ENCODE results near the gene PCBP2.

DNA sequence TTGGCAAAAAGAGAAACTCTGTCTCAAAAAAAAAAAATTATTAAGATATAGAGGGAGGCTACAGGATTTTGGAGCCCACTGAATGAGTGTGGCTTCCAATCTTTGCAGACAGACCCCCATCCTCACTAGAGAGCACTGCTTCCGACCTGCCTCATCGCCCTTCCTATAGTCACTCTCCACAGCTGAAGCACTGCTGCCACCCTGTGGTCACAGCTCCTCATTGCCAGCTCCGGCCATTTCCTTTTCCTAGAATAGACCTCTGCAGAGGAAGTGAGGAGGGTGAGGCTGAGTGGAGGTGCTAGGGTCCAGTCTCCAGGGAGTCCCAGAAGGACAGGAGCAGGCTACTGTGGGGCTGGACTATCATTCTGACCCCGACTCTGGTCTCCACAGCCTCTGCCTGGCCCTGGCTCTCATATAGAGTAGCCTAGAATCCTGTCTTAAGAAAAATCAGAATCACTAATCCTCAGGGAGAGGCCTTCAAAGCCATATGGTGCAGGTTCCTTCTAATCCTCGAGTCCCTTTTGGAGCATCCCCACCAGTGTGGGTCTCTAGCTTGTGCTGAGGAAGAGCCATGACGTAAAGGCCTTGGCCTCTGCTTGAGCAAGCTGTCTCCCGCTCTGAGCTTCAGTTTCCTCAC, 56.8 kb downstream of the PCBP2 start:
- TF ChIP-seq REST (IDR thresholded peaks at IDR 0.05; ENCODE audit: low read depth) (no peak), RAD21 (IDR thresholded peaks at IDR 0.05; ENCODE audit: low read depth) (peak; percentile 97), EGR1 (IDR thresholded peaks at IDR 0.05) (no peak), FOXM1 (IDR thresholded peaks at IDR 0.05; ENCODE audit: borderline replicate concordance, low read depth) (no peak), EP300 (IDR thresholded peaks at IDR 0.05; ENCODE audit: borderline replicate concordance) (no peak), CEBPB (IDR thresholded peaks at IDR 0.05) (no peak), TEAD4 (IDR thresholded peaks at IDR 0.05) (no peak), YY1 (IDR thresholded peaks at IDR 0.05; ENCODE audit: low read depth) (peak; percentile 82), TCF12 (IDR thresholded peaks at IDR 0.05; ENCODE audit: low read depth) (no peak), CREB1 (IDR thresholded peaks at IDR 0.05; ENCODE audit: low read depth) (no peak), TAF1 (IDR thresholded peaks at IDR 0.05; ENCODE audit: low read depth) (no peak), NFIC (IDR thresholded peaks at IDR 0.05) (no peak), ZBTB7A (IDR thresholded peaks at IDR 0.05; ENCODE audit: low read depth) (no peak)
- TF ChIP-seq, protein P1, sequence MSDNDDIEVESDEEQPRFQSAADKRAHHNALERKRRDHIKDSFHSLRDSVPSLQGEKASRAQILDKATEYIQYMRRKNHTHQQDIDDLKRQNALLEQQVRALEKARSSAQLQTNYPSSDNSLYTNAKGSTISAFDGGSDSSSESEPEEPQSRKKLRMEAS (IDR thresholded peaks at IDR 0.05) = no peak
